Measurements from ENCODE around the gene GDPD2.

DNA sequence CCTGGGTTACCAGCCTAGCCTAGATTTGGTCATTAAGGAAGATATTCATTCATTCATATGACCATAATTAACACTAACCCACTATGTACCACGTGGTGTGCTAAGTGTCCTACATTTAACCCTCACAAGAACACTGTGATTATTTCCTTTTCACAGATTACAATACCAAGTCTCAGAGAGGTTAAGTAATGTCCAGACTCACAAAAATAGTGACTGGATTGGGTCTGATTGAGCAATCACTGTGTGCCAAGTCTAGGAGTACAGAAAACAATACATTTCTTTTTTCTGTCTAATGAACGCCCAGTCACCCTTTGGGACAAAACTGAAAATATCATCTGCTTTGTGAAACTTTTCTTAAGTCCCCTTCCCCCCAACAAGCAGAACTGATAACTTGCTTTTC is 13.9 kb downstream of the GDPD2 start:
- no peak for TF ChIP-seq GATA3 (IDR thresholded peaks at IDR 0.05; ENCODE audit: low read depth, low read length)
- TF ChIP-seq GATA2 (IDR thresholded peaks at IDR 0.05; ENCODE audit: low read depth, low read length), result no peak
